Measurements from ENCODE around the gene NFIX. TPM values are rescaled to one million over a fixed set of nuclear protein-coding genes. Genes with fewer than 3 reads are reported as not detected.
A peak's percentile ranks its signal among the peaks of the same experiment; 100 is the strongest.

NFIX gene
- total and polyA plus RNA-seq, 4 donors, result 26.0 to 190 (median 89.6) TPM

DNA sequence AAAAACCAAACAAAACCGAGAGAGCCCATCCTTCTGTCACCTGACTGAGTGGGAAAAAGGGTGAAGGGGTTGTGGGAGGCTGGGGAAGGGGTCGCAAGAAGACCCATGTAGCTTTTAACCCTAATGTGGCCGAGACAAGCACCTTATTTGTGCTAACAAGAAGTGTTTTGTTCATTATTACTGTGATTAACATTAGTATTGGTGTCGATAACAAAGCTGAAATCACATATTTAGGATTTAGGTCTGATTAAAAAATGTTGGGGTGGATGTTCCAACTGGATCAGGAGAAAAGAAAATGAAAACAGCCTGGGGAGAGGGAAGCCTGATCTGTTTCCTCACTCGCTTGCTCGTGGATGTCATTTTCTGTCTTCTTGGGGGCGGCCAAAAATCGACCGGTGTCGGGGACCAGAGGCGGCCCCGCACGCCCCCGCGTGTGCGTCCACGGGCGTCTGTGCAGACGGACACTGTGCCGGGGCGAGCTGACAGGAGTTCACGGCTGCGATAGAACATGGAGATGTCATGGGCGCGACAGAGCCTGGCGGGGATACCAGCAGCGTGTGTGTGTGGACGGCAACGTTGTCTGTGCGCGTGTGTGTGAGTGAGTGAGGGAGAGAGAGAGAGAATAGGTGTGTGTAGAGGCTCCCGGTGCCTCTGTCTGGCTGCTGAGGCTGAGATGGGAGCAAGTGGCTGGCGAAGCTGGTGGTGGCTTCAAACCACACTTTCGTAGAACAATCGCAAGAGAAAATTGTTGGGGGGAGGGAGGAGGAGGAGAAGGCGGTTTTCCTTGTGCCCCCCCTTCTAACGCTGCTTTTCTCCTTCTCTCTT, 29.1 kb downstream of the NFIX start:
- peaks cover 0 to 18% (median 4%) of the 10 kb centered on the region in 4 donors for H3K36me3 ChIP-seq (ENCODE audit: control insufficient read depth in 4 of 4, insufficient read depth in 4 of 4, low read length in 4 of 4)
- H3K27ac ChIP-seq (ENCODE audit: low read depth in 1 of 2, low read length in 1 of 2), result peak overlapping the region in 1 of 2 donors; percentile 87
- DNase-seq (no peak), ATAC-seq (ENCODE audit: insufficient read depth, low FRiP score) (no peak)
- TF ChIP-seq, protein P1, sequence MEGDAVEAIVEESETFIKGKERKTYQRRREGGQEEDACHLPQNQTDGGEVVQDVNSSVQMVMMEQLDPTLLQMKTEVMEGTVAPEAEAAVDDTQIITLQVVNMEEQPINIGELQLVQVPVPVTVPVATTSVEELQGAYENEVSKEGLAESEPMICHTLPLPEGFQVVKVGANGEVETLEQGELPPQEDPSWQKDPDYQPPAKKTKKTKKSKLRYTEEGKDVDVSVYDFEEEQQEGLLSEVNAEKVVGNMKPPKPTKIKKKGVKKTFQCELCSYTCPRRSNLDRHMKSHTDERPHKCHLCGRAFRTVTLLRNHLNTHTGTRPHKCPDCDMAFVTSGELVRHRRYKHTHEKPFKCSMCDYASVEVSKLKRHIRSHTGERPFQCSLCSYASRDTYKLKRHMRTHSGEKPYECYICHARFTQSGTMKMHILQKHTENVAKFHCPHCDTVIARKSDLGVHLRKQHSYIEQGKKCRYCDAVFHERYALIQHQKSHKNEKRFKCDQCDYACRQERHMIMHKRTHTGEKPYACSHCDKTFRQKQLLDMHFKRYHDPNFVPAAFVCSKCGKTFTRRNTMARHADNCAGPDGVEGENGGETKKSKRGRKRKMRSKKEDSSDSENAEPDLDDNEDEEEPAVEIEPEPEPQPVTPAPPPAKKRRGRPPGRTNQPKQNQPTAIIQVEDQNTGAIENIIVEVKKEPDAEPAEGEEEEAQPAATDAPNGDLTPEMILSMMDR (IDR thresholded peaks at IDR 0.05; ENCODE audit: control extremely low read depth, extremely low read depth), result no peak
- peak overlapping the region in 1 of 2 donors; percentile 85 for H3K9ac ChIP-seq (ENCODE audit: insufficient read depth in 1 of 2, low read length in 2 of 2)
- H3K27me3 ChIP-seq (ENCODE audit: control insufficient read depth in 3 of 3, insufficient read depth in 3 of 3, low read length in 2 of 3), result no peaks in the 10 kb centered on the region
- 5 to 16% methylated on average over 37 of the region's 37 CpGs for WGBS, 2 donors
- H3K4me3 ChIP-seq, result peak overlapping the region; percentile 27
- H3K4me1 ChIP-seq (ENCODE audit: control insufficient read depth in 5 of 5, insufficient read depth in 5 of 5, low read length in 5 of 5), result peaks cover 8 to 76% (median 50%) of the 10 kb centered on the region in 5 donors
- H3K9me3 ChIP-seq (ENCODE audit: control insufficient read depth in 4 of 4, insufficient read depth in 3 of 4, low read length in 3 of 4), result no peaks in the 10 kb centered on the region

DNA sequence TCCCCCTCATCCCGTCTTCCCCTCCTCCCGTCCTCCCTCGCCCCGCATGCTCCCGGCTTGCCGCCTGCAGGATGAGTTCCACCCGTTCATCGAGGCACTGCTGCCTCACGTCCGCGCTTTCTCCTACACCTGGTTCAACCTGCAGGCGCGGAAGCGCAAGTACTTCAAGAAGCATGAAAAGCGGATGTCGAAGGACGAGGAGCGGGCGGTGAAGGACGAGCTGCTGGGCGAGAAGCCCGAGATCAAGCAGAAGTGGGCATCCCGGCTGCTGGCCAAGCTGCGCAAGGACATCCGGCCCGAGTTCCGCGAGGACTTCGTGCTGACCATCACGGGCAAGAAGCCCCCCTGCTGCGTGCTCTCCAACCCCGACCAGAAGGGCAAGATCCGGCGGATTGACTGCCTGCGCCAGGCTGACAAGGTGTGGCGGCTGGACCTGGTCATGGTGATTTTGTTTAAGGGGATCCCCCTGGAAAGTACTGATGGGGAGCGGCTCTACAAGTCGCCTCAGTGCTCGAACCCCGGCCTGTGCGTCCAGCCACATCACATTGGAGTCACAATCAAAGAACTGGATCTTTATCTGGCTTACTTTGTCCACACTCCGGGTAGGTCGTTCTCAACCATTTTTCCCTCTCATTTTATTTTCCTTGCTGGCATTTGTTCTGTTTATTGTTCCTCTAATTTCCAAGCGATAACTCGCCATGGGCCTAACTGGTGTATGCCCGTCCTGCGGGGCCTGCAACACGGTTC, 29.8 kb downstream of the NFIX start:
- H3K9me3 ChIP-seq (ENCODE audit: control insufficient read depth in 4 of 4, insufficient read depth in 3 of 4, low read length in 3 of 4), result no peaks in the 10 kb centered on the region
- peak overlapping the region in 1 of 2 donors; percentile 87 for H3K27ac ChIP-seq (ENCODE audit: low read depth in 1 of 2, low read length in 1 of 2)
- H3K27me3 ChIP-seq (ENCODE audit: control insufficient read depth in 3 of 3, insufficient read depth in 3 of 3, low read length in 2 of 3), result no peaks in the 10 kb centered on the region
- no peak for ATAC-seq (ENCODE audit: insufficient read depth, low FRiP score)
- H3K36me3 ChIP-seq (ENCODE audit: control insufficient read depth in 4 of 4, insufficient read depth in 4 of 4, low read length in 4 of 4), result peaks cover 0 to 18% (median 4%) of the 10 kb centered on the region in 4 donors
- TF ChIP-seq, protein P1 (IDR thresholded peaks at IDR 0.05; ENCODE audit: control extremely low read depth, extremely low read depth), result no peak
- peak in 2 of 3 donors; percentile 47 to 50 for DNase-seq
- H3K9ac ChIP-seq (ENCODE audit: insufficient read depth in 1 of 2, low read length in 2 of 2), result peak overlapping the region in 1 of 2 donors; percentile 77
- peaks cover 8 to 72% (median 46%) of the 10 kb centered on the region in 5 donors for H3K4me1 ChIP-seq (ENCODE audit: control insufficient read depth in 5 of 5, insufficient read depth in 5 of 5, low read length in 5 of 5)
- WGBS, 2 donors, result 31 to 58% methylated on average over 48 of the region's 48 CpGs
- H3K4me3 ChIP-seq, result peak overlapping the region; percentile 27

DNA sequence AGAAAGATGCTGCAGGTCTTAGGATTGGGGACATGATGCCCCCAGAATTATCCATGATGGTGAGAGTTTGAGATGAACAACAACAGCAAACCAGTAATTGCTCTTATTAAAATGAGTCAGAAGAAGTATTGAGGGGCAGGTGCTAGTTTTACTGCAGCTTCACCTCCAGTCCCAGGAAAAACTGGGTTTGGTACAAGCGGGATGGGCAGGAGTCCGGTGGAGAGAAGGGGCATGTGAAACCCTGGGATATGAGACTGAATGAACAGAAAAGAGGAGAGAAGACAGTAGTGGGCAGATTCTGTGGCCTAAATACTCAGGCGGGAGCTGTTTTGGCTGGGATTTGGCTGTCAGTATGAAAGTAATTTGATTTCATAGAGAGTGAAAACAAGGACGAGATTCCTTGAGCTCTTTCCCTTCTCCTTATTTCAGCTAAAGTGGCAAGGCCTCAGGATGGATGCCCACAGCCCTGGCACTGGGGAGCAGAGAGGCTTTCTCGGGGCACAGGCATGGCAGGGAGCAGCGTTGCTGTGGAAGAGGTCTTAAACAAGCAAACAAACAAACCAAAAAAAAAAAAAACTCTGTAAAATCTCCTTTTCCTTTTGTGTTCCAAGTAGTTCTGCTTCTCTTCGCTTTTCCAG, 30.7 kb downstream of the NFIX start:
- TF ChIP-seq, protein P1 (IDR thresholded peaks at IDR 0.05; ENCODE audit: control extremely low read depth, extremely low read depth), result no peak
- H3K4me1 ChIP-seq (ENCODE audit: control insufficient read depth in 5 of 5, insufficient read depth in 5 of 5, low read length in 5 of 5), result peaks cover 8 to 67% (median 41%) of the 10 kb centered on the region in 5 donors
- ATAC-seq (ENCODE audit: insufficient read depth, low FRiP score) (no peak), DNase-seq (no peak)
- H3K36me3 ChIP-seq (ENCODE audit: control insufficient read depth in 4 of 4, insufficient read depth in 4 of 4, low read length in 4 of 4), result peaks cover 0 to 18% (median 4%) of the 10 kb centered on the region in 4 donors
- no peaks in the 10 kb centered on the region for H3K27me3 ChIP-seq (ENCODE audit: control insufficient read depth in 3 of 3, insufficient read depth in 3 of 3, low read length in 2 of 3)
- WGBS, 2 donors, result 40 to 76% methylated on average over 7 of the region's 7 CpGs
- no peaks in the 10 kb centered on the region for H3K9me3 ChIP-seq (ENCODE audit: control insufficient read depth in 4 of 4, insufficient read depth in 3 of 4, low read length in 3 of 4)
- peak overlapping the region; percentile 3 to 87 for H3K27ac ChIP-seq (ENCODE audit: low read depth in 1 of 2, low read length in 1 of 2)
- no peak overlapping the region for H3K4me3 ChIP-seq
- peak overlapping the region in 1 of 2 donors; percentile 77 for H3K9ac ChIP-seq (ENCODE audit: insufficient read depth in 1 of 2, low read length in 2 of 2)
